Psoas muscle (tissue), 8 donors: ENCODE measurements around the gene NANOGP8. TPM values are rescaled to one million over a fixed set of nuclear protein-coding genes. Genes with fewer than 3 reads are reported as not detected.

Experiments
- ATAC-seq, 4 donors: fragments of 200-7000 bp; cut with Tn5 transposase; one replicate each; pipeline ENCODE4 v1.9.1; 2020; ENCODE audit warnings: moderate library complexity in 3 of 4, mild to moderate bottlenecking in 2 of 4
- DNase-seq, 2 donors: peaks; one replicate each; pipeline ENCODE4 v3.0.0-alpha.2; 2020
- H3K27ac ChIP-seq: fragments of 200-600 bp; one replicate; pipeline ENCODE4 v1.8.0; 2022
- H3K27me3 ChIP-seq, 3 donors: fragments of 200-600 bp in 1 of 3; one replicate each; pipeline versions ENCODE4 v1.6.1 to v1.8.0; 2013 to 2022; ENCODE audit warnings: low read length in 2 of 3, mild to moderate bottlenecking in 2 of 3, moderate library complexity in 1 of 3; ENCODE audit not compliant: insufficient read depth in 3 of 3
- H3K36me3 ChIP-seq, 2 donors: fragments of 200-600 bp in 1 of 2; one replicate each; pipeline versions ENCODE4 v1.6.1 to v1.8.0; 2013 to 2022; ENCODE audit warnings: low read depth in 1 of 2, mild to moderate bottlenecking in 1 of 2, moderate library complexity in 1 of 2; ENCODE audit not compliant: insufficient read depth in 1 of 2
- H3K4me1 ChIP-seq: fragments of 200-600 bp; one replicate; pipeline ENCODE4 v1.8.0; 2022
- H3K4me3 ChIP-seq: fragments of 200-600 bp; one replicate; pipeline ENCODE4 v1.8.0; 2022; ENCODE audit warnings: mild to moderate bottlenecking
- H3K9me3 ChIP-seq: fragments of 200-600 bp; one replicate; pipeline ENCODE4 v1.8.0; 2022
- WGBS, 3 donors: extraction: QIAGEN DNeasy Blood & Tissue Kit; methylation state at CpG; one replicate each; pipeline versions ENCODE4 v1.1.6 to v1.1.7; 2013; 5-methylcytosine and 5-hydroxymethylcytosine counted together
- intact Hi-C, 2 donors: fragments of 100-400 bp; cut with DNase I; formaldehyde crosslinking; loops; one replicate each; pipeline versions ENCODE4 v1.11.0 to v1.14.2; 2022
- polyA plus RNA-seq, 3 donors: library from polyadenylated mRNA; stranded (reverse); fragments of 200-250 nt; gene quantifications; one replicate each; pipeline ENCODE4 v1.2.3, GENCODE V29; 2013
- total RNA-seq, 4 donors: library from RNA; stranded (reverse); fragmentation: NEBNext Ultra II Directional in 2 of 4; extraction: Animal tissue kit (Norgen Biotek cat#: 25700) in 2 of 4; gene quantifications; one replicate each; pipeline versions ENCODE4 v1.2.1 to v1.2.4, GENCODE V29; 2021 to 2023
- TF ChIP-seq, protein P1 (sequence below): fragments of 200-600 bp; IDR thresholded peaks from one replicate; pipeline ENCODE4 v1.8.0; 2022; ENCODE audit warnings: antibody characterized with exemption
- donor health status: healthy with polysubstance abuse.
- donor health status: DM: no; HTN: no; CAD: no; lungs with moderate emphysema.
- donor health status: Bipolar disorder and iron deficiency.
- donor health status: healthy.
- donor health status: DM: yes; HTN: yes; CAD: no.
- donor health status: DM: no; HTN: no; CAD: no.
- donor health status: DM: no; HTN: no; CAD: no.
- donor health status: DM: yes; HTN: yes; CAD: no.

Gene NANOGP8
- total and polyA plus RNA-seq, 7 donors = 0.07 to 0.27 TPM; not detected in 5

DNA sequence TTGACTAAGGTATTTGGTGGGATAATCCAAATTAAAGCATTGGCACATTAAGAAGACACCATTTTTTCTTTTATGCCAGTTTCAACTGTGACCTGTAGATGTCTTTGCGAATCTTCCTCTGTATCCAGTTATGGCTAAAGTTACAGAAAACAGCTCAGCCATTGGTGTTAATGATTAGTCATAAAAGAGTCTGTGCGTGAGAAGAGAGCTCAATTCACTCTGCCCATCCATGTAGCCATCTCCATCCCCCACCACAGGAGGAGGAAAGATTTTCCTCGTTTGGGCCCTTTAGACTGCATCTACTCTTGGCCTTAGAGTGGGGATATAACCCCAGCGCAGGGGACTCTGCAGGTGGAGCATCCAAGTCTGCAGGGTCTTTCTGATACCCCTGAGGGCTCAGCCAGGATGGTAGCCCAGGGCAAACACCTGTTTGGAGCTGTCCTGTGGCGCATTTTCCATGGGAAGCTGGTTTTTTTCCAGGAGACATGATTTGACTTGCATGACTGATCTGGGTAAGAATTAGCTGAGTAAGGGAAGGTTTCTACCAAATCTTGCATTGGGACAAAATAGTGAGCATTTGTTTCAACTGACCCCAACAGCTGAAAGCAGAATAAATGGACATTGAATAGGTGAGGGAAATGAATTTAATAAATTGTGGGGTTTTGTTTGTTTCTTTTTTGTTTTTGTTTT lies 29.5 kb downstream of the NANOGP8 start:
- TF ChIP-seq, protein P1, sequence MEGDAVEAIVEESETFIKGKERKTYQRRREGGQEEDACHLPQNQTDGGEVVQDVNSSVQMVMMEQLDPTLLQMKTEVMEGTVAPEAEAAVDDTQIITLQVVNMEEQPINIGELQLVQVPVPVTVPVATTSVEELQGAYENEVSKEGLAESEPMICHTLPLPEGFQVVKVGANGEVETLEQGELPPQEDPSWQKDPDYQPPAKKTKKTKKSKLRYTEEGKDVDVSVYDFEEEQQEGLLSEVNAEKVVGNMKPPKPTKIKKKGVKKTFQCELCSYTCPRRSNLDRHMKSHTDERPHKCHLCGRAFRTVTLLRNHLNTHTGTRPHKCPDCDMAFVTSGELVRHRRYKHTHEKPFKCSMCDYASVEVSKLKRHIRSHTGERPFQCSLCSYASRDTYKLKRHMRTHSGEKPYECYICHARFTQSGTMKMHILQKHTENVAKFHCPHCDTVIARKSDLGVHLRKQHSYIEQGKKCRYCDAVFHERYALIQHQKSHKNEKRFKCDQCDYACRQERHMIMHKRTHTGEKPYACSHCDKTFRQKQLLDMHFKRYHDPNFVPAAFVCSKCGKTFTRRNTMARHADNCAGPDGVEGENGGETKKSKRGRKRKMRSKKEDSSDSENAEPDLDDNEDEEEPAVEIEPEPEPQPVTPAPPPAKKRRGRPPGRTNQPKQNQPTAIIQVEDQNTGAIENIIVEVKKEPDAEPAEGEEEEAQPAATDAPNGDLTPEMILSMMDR = no peak
- no peaks in the 10 kb centered on the region for H3K27me3 ChIP-seq
- intact Hi-C loops = no loop called here
- H3K4me1 ChIP-seq = no peaks in the 10 kb centered on the region
- H3K9me3 ChIP-seq = no peaks in the 10 kb centered on the region
- DNase-seq (no peak), ATAC-seq (no peak)
- H3K4me3 ChIP-seq = no peak overlapping the region
- H3K36me3 ChIP-seq = no peaks in the 10 kb centered on the region
- 80 to 87% (median 81%) methylated on average over 5 of the region's 5 CpGs for WGBS, 3 donors
- no peak overlapping the region for H3K27ac ChIP-seq

DNA sequence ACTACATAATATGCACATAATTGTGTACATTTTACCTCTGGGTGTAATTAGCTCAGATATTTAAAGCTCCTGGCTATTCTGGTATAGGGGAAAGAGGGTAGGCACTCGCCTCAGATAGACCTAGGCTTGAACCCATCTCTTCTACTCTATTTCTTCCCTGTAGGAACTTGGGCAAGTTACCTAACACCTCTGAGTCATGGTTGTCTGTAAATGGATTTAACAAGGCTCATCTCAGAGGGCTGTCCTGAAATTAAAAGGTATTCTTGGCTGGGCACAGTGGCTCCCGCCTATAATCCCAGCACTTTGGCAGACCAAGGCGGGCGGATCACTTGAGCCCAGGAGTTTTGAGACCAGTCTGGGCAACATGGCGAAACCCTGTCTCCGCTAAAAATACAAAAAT lies 30.7 kb downstream of the NANOGP8 start:
- Histone ChIP-seq H3K36me3 (no peaks in the 10 kb centered on the region), H3K27me3 (no peaks in the 10 kb centered on the region), H3K4me1 (no peaks in the 10 kb centered on the region), H3K27ac (no peak overlapping the region), H3K4me3 (no peak overlapping the region), H3K9me3 (no peaks in the 10 kb centered on the region)
- TF ChIP-seq, protein P1 = no peak
- 88 to 96% (median 92%) methylated on average over 6 of the region's 6 CpGs for WGBS, 3 donors
- no peak for ATAC-seq
- intact Hi-C loops = no loop called here
- no peak for DNase-seq

GRCh38 chr15:35047996-35048395 lies 37.1 kb downstream of the NANOGP8 start:
- ATAC-seq (no peak), DNase-seq (no peak)
- no peaks in the 10 kb centered on the region for H3K27me3 ChIP-seq

GRCh38 chr15:35047528-35047927 lies 37.6 kb downstream of the NANOGP8 start:
- Histone ChIP-seq H3K27ac (no peak overlapping the region), H3K4me3 (no peak overlapping the region), H3K36me3 (no peaks in the 10 kb centered on the region), H3K9me3 (no peaks in the 10 kb centered on the region), H3K27me3 (no peaks in the 10 kb centered on the region), H3K4me1 (no peaks in the 10 kb centered on the region)
- DNase-seq = no peak
- intact Hi-C loops = no loop called here
- 69 to 86% (median 71%) methylated on average over 1 of the region's 1 CpG for WGBS, 3 donors
- TF ChIP-seq, protein P1 = no peak
- no peak for ATAC-seq

More at GRCh38 chr15:35047996-35048395, 37.1 kb downstream of the NANOGP8 start:
- Histone ChIP-seq H3K4me1 (no peaks in the 10 kb centered on the region), H3K27ac (no peak overlapping the region), H3K9me3 (no peaks in the 10 kb centered on the region), H3K36me3 (no peaks in the 10 kb centered on the region), H3K4me3 (no peak overlapping the region)
- TF ChIP-seq, protein P1 = no peak
- intact Hi-C loops = no loop called here
